HepG2 (cell line): ENCODE measurements around the gene UGT1A3. TPM values are rescaled to one million over a fixed set of nuclear protein-coding genes. Genes with fewer than 3 reads are reported as not detected.

Experiments
- CBX5 ChIP-seq: sonication (generic); formaldehyde crosslinking; IDR thresholded peaks from 2 replicates; pipeline ENCODE4 v1.4.0; 2020; ENCODE audit warnings: missing genetic modification reagents, borderline replicate concordance
- ELF1 ChIP-seq: sonication (generic); formaldehyde crosslinking; IDR thresholded peaks from 2 replicates; pipeline ENCODE4 v1.4.0; 2020; ENCODE audit warnings: missing genetic modification reagents
- ETV5 ChIP-seq: IDR thresholded peaks from 2 replicates; pipeline ENCODE4 v1.6.1; 2018; ENCODE audit warnings: missing biosample characterization, missing genetic modification reagents, inconsistent platforms, borderline replicate concordance
- HES4 ChIP-seq: sonication (generic); formaldehyde crosslinking; IDR thresholded peaks from 2 replicates; pipeline ENCODE4 v1.9.0; 2021; ENCODE audit warnings: mild to moderate bottlenecking, missing genetic modification reagents, borderline replicate concordance
- SALL1 ChIP-seq: sonication (generic); formaldehyde crosslinking; IDR thresholded peaks from 2 replicates; pipeline ENCODE4 v1.8.0; 2022; ENCODE audit warnings: mild to moderate bottlenecking, missing genetic modification reagents
- polyA plus RNA-seq, 8 experiments: library from polyadenylated mRNA; depleted of rRNA in 3 of 8; stranded (reverse) in 7 of 8; unstranded in 1 of 8; fragments of >200 nt; fragmentation: Illumina TruSeq in 4 of 8; extraction: Trizol in 4 of 8; gene quantifications; 2 replicates each; pipeline versions ENCODE4 v1.2.1 to v1.2.3, GENCODE V29; 2011 to 2016; ENCODE audit warnings: low read depth in 4 of 8, missing spikeins in 1 of 8, mixed read lengths in 1 of 8; ENCODE audit not compliant: insufficient read depth in 1 of 8
- total RNA-seq, 5 experiments: library from RNA; depleted of rRNA; stranded (reverse); fragments of >200 nt; fragmentation: Illumina TruSeq; extraction: Trizol; gene quantifications; 2 replicates each; pipeline ENCODE4 v1.2.3, GENCODE V29; 2016; ENCODE audit warnings: low read depth in 1 of 5
- TF ChIP-seq, protein P1 (sequence below): sonication (generic); formaldehyde crosslinking; IDR thresholded peaks from 2 replicates; pipeline ENCODE4 v1.5.1; 2020; ENCODE audit warnings: mild to moderate bottlenecking, missing genetic modification reagents, moderate library complexity
- TF ChIP-seq, protein P2 (sequence below): sonication (generic); formaldehyde crosslinking; IDR thresholded peaks from 2 replicates; pipeline ENCODE4 v1.4.0; 2020; ENCODE audit warnings: missing genetic modification reagents, borderline replicate concordance
- TF ChIP-seq, protein P3 (sequence below): sonication (generic); formaldehyde crosslinking; IDR thresholded peaks from 2 replicates; pipeline ENCODE4 v1.9.0; 2022; ENCODE audit warnings: missing genetic modification reagents, mild to moderate bottlenecking, borderline replicate concordance

Gene UGT1A3
- total and polyA plus RNA-seq, 2 of the 13 experiments (the other 11 are each of a cell fraction or from before 2014, with no cell fraction given): not detected

DNA sequence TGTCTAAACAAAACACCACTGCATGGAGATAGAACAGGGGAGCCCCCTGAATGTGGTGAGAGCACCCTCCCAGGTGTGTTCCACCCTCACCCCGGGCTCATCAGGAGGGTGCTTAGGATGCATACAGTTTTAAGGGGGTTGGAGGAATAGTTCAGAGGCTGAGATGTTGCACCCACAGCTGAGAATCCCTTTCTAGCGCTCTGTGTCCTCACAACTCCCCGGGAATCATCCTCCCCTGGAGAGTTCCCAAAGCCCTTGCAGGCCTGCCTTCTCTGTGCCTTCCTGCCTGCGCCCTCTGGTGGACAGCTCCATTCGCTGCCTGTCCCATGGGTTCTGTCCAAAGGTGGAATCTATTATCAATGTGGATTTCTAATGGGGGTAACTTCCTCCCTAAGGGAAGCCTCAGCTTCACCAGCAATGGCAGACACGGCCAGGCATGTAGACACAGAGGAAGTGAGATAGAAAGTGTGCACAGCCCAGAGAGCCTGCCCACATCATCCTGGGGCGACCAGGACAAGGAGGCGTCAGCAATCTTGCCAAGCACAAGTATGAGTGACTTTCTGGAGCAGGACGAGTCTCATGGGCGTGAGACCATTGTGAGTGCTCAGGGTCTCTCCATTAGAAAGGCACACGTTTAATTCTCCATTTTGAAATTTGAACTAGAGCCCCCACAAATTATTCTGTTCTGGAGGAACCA is 17.4 kb upstream of the UGT1A3 start (continued):
- TF ChIP-seq, protein P1, sequence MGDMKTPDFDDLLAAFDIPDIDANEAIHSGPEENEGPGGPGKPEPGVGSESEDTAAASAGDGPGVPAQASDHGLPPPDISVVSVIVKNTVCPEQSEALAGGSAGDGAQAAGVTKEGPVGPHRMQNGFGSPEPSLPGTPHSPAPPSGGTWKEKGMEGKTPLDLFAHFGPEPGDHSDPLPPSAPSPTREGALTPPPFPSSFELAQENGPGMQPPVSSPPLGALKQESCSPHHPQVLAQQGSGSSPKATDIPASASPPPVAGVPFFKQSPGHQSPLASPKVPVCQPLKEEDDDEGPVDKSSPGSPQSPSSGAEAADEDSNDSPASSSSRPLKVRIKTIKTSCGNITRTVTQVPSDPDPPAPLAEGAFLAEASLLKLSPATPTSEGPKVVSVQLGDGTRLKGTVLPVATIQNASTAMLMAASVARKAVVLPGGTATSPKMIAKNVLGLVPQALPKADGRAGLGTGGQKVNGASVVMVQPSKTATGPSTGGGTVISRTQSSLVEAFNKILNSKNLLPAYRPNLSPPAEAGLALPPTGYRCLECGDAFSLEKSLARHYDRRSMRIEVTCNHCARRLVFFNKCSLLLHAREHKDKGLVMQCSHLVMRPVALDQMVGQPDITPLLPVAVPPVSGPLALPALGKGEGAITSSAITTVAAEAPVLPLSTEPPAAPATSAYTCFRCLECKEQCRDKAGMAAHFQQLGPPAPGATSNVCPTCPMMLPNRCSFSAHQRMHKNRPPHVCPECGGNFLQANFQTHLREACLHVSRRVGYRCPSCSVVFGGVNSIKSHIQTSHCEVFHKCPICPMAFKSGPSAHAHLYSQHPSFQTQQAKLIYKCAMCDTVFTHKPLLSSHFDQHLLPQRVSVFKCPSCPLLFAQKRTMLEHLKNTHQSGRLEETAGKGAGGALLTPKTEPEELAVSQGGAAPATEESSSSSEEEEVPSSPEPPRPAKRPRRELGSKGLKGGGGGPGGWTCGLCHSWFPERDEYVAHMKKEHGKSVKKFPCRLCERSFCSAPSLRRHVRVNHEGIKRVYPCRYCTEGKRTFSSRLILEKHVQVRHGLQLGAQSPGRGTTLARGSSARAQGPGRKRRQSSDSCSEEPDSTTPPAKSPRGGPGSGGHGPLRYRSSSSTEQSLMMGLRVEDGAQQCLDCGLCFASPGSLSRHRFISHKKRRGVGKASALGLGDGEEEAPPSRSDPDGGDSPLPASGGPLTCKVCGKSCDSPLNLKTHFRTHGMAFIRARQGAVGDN (CRISPR knock-in tag): peak; percentile 17; the same call in 1 of the 2 replicates
- TF ChIP-seq, protein P2, sequence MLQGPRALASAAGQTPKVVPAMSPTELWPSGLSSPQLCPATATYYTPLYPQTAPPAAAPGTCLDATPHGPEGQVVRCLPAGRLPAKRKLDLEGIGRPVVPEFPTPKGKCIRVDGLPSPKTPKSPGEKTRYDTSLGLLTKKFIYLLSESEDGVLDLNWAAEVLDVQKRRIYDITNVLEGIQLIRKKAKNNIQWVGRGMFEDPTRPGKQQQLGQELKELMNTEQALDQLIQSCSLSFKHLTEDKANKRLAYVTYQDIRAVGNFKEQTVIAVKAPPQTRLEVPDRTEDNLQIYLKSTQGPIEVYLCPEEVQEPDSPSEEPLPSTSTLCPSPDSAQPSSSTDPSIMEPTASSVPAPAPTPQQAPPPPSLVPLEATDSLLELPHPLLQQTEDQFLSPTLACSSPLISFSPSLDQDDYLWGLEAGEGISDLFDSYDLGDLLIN: no peak
- TF ChIP-seq SALL1 (CRISPR knock-in tag) (peak; percentile 71; the same call in 1 of the 2 replicates), ELF1 (CRISPR knock-in tag) (0 out of 2 replicates have a peak, but pooled peaks have one; percentile 22), ETV5 (peak; percentile 40; the same call in 1 of the 2 replicates), HES4 (CRISPR knock-in tag) (no peak), CBX5 (CRISPR knock-in tag) (0 out of 2 replicates have a peak, but pooled peaks have one; percentile 49)
- TF ChIP-seq, protein P3, sequence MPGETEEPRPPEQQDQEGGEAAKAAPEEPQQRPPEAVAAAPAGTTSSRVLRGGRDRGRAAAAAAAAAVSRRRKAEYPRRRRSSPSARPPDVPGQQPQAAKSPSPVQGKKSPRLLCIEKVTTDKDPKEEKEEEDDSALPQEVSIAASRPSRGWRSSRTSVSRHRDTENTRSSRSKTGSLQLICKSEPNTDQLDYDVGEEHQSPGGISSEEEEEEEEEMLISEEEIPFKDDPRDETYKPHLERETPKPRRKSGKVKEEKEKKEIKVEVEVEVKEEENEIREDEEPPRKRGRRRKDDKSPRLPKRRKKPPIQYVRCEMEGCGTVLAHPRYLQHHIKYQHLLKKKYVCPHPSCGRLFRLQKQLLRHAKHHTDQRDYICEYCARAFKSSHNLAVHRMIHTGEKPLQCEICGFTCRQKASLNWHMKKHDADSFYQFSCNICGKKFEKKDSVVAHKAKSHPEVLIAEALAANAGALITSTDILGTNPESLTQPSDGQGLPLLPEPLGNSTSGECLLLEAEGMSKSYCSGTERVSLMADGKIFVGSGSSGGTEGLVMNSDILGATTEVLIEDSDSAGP (CRISPR knock-in tag): peak; percentile 43; the same call in 1 of the 2 replicates
